SK-N-MC (cell line): ENCODE data around the gene TMCO2.

Experiments
- EZH2 ChIP-seq: fragments of 200-600 bp; sonication (generic); IDR thresholded peaks from one replicate; pipeline ENCODE4 v1.6.1; 2017; ENCODE audit warnings: antibody characterized with exemption
- FOXP2 ChIP-seq: optimal IDR thresholded peaks from 2 replicates; pipeline ENCODE3; 2011; ENCODE audit warnings: mild to moderate bottlenecking, moderate library complexity; ENCODE audit not compliant: insufficient read depth; ENCODE audit errors: extremely low read length, control extremely low read depth
- POLR2AphosphoS5 ChIP-seq: IDR thresholded peaks from 2 replicates; pipeline ENCODE4 v1.6.1; 2012; ENCODE audit warnings: mild to moderate bottlenecking, low read depth, low read length, borderline replicate concordance

DNA sequence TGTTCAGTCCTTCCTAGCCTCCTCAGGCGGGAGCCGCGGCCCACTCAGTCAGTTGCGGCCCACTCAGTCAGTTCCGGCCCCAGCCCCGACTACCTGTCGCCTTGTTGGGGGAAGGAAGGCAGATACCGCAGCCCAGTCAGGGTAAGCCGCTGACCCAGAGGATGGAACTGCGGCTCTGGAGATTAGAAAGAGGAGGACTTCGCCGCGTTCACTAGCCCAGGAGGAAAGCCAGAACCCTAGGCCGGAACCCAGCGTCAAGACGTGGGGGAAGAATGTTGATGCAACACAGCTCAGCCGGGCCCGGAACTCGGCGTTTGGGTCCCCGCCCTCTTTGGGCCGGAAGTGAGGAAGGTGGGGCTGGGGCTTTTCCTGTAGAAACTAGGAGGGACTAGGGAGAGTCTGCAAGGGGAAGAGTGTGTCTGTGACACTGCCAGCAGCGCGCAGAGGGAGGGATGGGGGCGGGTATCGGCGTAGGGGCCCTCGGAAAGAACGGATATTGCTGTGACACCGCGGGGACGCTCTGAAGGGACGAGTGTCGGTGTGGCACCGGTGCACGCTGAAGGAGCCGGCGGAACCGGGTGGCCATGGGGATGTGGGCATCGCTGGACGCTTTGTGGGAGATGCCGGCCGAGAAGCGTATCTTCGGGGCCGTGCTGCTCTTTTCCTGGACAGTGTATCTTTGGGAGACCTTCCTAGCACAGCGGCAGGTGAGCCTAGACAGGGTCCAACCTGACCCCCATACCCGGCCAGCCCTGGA, 10.1 kb downstream of the TMCO2 start, which contains the start of gene ZMPSTE24:
- TF ChIP-seq POLR2AphosphoS5 (peak; percentile 86), EZH2 (no peak), FOXP2 (peak; percentile 49)
